HuH-7.5 (cell line): Measurements from ENCODE around the gene ARMC5.
"Not testable (repeated sequence)": the region's sequence is repeated elsewhere in the genome, so short reads cannot be mapped to it uniquely, and the experiment has no call there.

Source experiments
- DNase-seq: peaks from one replicate; pipeline ENCODE4 v3.0.0; 2011; ENCODE audit warnings: low spot score

The ARMC5 gene, protein sequence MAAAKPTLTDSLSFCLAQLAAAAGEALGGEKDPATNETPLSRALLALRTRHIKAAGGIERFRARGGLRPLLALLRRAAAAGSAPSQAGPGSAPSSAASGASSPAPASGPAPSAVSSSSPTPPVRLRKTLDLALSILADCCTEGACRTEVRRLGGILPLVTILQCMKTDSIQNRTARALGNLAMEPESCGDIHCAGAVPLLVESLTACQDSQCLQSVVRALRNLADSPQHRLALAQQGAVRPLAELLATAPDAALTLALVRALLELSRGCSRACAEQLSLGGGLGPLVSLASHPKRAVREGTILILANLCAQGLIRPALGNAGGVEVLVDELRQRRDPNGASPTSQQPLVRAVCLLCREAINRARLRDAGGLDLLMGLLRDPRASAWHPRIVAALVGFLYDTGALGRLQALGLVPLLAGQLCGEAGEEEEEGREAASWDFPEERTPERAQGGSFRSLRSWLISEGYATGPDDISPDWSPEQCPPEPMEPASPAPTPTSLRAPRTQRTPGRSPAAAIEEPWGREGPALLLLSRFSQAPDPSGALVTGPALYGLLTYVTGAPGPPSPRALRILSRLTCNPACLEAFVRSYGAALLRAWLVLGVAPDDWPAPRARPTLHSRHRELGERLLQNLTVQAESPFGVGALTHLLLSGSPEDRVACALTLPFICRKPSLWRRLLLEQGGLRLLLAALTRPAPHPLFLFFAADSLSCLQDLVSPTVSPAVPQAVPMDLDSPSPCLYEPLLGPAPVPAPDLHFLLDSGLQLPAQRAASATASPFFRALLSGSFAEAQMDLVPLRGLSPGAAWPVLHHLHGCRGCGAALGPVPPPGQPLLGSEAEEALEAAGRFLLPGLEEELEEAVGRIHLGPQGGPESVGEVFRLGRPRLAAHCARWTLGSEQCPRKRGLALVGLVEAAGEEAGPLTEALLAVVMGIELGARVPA

DNA sequence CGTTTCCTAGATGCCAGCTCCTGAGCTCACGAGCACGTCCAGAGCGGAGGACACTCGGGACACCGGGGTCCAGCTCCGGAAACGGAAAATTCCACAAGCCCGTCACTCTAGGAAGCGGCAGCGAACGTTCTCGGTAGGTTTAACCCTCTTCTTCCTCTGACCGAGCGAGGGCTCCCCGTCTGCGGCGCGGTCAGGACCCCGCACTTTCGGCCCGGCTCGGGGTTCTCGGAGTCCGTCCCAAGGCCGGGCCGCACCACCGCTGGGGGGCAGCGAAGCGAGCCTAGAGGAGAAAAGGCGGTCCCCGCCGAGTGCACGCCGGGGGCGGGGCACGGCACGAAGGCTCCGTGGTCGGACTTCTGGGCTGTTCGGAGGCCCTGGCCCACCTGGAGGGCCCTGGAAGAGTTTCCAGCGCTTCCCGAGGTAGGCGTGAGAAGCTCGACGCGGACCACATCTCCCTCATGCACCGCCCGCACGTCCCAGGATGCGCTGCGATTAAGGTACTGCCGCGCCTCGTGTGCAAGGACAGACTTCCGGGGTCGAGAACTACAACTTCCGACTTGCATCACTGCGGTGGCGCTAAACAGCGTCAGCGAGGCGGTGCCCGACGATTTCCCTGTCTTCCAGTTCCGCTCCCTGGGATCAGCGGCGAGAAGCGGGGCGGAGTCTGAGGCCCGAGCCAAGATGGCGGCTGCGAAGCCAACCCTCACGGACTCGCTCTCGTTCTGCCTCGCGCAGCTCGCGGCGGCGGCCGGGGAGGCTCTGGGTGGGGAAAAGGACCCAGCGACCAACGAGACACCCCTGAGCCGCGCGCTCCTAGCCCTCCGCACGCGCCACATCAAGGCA, at the start of gene ARMC5:
Gene ARMC5 (plus strand): TSS at position 658 of the 843 bp plus-strand sequence. CDS start 24 bp downstream, at position 682.
- peak; percentile 78 for DNase-seq

DNA sequence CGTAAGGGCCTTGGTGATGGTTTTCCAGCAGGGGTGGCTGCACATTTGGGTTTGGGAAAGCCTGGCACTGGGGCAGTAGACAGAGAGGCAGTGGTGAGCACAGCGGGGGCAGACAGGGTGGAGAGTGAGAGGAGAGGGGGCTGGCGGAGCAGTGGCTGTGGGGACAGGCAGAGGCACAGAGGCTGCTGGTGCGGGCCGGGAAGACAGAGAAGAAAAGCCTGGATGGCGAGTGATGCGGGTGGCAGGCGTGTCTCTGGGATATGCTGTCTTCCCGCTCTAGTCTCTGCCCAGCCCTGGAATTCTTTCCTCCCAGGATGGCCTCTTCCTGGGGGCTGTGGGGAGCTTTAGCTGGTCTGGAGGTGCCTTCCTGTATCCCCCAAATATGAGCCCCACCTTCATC, 49.2 kb upstream of the ARMC5 start:
- DNase-seq: no peak

DNA sequence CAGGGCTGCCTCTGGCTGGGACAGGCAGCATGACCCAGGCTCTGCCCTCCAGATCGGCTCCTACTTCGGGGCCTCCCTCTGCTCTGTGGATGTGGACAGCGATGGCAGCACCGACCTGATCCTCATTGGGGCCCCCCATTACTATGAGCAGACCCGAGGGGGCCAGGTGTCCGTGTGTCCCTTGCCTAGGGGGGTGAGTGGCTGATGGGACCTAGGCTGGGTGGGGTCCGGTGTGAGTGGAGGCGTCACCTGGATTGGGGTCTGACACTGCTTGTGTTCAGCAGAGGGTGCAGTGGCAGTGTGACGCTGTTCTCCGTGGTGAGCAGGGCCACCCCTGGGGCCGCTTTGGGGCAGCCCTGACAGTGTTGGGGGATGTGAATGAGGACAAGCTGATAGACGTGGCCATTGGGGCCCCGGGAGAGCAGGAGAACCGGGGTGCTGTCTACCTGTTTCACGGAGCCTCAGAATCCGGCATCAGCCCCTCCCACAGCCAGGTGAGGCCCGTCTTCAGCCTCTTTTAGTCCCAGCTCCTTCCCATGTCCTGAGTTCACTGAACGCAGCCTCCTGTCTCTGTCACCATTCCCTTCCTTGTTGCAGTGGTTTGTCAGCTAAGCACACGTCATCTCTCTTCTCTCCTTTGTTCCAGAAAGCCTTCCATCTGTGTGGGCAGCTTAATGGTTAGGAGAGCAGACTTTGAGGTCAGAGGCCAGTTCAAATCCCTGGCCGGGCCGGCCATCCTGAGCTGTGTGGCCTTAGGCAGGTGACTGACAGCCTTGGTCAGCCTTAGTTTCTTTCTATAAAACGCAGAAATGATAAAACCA, 48.1 kb upstream of the ARMC5 start:
- DNase-seq: no peak

DNA sequence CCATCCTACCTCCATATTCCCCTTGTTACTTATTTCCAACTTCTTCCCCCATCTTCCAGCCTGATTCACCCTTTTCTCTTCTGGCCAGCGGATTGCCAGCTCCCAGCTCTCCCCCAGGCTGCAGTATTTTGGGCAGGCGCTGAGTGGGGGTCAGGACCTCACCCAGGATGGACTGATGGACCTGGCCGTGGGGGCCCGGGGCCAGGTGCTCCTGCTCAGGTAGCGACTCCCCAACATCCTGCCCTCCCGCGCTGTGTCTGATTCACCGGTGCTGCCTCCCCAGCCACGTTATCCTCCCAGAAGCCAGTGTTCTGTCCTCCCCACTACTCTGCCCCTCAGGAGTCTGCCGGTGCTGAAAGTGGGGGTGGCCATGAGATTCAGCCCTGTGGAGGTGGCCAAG, 46.6 kb upstream of the ARMC5 start:
- DNase-seq: no peak

DNA sequence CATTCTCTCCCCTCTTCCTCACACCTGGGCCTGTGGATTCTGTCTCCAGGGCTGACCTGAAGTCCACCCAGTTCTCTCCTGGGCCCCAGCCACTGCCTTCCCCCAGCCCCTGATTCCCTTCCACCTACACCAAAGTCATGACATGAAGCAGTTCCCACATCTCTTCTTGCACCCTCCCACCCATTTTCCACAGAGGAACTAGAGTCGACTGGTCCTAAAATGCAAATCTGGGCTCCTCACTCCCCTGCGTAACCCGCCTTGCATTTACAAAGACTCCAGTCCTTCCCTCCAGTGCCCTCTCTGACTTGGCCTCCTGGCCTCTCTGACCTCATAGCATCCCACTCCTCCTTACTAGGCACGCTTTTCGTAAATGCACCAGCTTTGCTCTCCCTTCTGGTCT, 45.9 kb upstream of the ARMC5 start:
- DNase-seq: no peak

DNA sequence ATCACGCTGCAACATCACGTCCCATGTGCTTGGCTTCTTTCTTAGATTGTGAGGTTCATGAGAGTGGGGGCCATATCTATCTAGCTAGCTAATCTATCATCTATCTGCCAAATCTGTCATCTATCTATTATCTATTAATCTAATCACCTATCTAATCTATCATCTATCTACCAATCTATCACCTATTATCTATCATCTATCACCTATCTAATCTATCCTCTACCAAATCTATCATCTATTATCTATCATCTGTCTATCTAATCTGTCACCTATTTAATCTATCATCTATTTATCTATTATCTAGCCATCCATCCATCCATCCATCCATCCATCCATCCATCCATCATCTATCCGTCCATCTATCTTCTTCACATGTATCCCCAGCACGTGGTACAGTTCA, 45.4 kb upstream of the ARMC5 start:
- no peak for DNase-seq

DNA sequence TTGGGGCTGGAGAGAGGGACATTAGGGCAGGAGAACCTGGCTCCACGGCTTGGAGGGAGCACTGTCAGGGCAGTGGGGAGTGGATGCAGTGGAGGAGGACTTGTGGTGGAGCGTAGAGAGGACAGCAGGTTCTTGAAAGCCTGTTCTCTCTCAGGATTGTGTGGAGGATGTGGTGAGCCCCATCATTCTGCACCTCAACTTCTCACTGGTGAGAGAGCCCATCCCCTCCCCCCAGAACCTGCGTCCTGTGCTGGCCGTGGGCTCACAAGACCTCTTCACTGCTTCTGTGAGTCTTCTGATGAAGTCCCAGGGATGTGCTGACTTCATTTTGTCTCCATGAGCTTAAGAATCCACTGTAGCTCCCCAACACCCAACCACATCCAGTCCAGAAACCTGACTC, 44.6 kb upstream of the ARMC5 start:
- DNase-seq: no peak

DNA sequence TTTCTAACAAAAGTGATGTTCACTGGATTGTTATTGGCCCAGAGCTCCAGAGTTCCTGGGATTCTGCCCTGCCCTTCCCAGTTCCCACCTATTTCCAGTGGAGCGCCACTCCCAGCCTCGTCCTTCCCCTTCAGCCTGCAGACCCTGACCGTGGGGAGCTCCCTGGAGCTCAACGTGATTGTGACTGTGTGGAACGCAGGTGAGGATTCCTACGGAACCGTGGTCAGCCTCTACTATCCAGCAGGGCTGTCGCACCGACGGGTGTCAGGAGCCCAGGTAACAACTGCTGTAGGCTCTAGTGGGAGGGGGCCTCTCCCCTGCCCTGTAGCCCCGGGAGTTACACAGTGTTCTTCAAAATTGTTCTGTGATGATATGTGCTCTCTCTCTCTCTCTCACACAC, 42.9 kb upstream of the ARMC5 start:
- no peak for DNase-seq

DNA sequence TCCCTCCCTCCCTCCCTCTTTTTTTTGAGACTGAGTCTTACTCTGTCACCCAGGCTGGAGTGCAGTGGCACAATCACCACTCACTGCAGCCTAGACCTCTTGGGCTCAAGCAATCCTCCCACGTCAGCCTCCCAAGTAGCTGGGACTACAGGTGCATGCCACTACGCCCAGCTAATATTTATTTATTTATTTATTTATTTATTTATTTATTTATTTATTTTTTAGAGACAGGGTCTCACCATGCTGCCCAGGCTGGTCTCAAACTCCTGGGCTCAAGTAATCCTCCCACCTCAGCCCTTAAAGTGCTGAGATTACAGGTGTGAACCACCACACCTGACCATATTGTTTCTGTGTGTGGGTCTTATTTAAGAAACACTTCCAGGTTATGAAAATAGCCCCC, 42.3 kb upstream of the ARMC5 start:
- DNase-seq: not testable (repeated sequence)

DNA sequence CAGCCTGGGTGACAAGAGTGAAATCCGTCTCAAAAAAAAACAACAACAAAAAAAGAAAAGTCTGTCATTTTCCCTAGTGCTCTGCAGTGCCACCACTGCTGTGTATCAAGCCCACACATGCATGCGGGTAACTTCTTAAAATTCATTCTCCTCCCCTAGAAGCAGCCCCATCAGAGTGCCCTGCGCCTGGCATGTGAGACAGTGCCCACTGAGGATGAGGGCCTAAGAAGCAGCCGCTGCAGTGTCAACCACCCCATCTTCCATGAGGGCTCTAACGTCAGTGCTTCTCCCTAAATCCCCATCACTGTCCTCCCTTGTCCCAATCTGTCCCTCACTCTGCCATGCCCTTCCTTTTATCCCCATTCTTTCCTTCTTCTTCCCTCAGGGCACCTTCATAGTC, 41.4 kb upstream of the ARMC5 start:
- no peak for DNase-seq

DNA sequence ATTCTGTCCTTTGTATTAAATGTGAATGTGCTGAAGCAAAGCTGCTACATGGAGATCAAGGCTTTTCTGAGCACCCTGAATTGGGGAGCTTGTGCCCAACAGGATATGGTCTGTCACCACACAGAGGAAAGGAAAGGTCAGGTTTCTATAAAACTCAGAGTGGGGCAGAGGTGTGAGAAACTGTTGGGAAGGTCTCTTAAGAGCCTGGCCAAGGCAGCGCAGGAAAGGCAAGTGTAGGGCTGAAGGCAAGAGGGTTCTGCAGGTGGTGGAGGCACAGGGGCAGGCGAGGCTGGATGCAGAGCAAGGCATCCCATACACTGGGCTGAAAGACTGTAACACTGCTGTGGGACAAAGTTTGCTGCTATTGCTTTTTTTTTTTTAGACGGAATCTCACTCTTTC, 39.3 kb upstream of the ARMC5 start:
- no peak for DNase-seq

DNA sequence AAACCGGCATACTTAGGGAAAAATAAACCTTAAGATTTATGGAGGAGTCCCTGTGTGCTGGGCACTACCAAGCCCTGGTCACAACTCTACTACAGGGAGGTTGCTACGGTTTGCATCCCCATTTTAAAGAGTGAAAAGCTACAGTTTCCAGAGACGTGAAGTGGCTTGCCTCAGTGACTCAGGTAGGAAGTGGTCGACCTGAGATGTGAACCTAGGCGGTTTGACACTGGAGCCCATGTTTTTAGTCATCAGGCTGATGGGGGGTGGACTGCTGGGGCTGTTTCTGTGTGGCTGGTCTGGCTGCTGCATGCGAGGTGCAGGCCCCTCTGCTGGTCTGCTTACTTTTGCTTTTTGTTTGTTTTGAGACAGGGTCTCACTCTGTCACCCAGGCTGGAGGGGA, 37.7 kb upstream of the ARMC5 start:
- DNase-seq: no peak

DNA sequence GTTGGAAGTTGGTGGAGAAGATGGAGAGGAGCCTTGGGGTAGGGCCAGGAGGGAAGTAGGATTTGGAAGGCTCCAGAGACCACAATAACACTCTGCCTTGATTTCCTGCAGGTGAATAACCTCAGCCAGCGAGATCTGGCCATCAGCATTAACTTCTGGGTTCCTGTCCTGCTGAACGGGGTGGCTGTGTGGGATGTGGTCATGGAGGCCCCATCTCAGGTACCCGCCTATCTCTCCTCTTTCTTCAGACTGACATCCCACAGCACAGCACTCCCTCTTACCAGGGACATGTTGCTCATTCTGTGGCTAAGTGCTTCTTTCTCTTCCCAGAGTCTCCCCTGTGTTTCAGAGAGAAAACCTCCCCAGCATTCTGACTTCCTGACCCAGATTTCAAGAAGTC, 36.1 kb upstream of the ARMC5 start:
- DNase-seq: no peak

DNA sequence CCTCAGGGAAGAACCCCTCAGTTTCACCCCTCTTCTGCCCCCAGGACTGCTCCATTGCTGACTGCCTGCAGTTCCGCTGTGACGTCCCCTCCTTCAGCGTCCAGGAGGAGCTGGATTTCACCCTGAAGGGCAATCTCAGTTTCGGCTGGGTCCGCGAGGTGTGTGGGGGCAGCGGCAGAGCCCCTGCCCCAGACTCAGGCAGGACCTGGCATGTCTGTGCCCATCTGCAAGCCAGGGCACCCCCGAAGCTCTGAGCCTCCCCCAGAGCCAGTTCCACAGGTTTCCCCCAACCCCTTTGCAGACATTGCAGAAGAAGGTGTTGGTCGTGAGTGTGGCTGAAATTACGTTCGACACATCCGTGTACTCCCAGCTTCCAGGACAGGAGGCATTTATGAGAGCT, 35.5 kb upstream of the ARMC5 start:
- DNase-seq: no peak

DNA sequence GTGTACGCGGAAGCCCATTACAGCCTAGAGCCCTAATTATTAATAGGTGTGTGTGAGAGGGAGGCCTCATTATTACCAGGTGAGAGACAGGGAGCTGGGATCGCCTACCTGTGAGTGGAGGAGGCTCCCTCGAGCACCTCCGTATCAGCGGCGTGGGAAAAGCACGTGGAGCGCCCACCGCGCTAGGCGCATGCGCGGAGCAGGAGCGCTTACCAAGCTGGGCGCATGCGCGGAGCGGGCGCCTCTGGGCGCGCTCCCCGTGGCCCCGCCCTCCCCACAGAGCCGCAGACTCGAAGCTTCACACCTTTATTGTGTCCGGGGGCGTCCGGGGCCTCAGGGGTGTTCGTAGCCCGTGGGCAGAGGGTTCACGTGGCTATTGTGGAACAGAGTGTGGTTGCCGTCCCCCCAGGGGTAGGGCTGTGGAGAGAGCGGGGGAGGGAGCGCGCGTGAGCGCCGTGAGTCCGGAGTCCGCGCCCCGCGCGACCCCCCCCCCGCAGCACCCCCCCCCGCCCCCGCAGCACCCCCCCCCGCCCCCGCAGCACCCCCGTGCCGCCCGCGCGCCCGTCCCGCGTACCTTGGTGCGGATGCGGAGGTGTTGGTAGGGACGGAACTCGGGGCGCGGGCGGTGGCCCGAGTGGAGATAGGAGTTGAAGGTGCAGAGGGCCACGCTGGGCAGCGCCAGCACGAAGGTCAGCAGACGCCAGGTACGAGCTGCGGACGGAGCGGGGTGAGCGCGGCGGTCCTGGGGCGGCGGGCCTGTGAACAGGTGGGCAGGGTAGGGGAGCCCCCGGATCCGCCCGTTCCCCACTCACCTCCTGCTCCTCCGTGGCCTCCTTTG, 31.6 kb upstream of the ARMC5 start:
- DNase-seq: no peak

DNA sequence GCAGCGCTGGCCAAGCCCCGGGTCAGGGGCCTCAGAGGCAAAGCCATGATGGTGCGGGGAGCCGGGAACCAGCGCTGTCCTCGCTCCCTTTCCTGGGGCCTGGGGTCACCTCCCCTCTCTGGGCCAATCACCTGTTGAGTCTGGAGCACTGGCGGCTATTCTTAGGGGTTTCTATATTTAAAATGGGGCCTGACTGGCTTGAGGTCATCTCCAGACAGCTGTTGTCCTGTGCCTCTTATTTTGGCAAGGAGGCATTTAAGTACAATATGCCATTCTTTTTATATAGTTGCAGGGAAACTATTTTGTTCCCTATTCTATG, 31.1 kb upstream of the ARMC5 start, which contains the start of gene COX6A2:
Gene COX6A2 (minus strand): TSS at position 82 of the 319 bp plus-strand sequence. CDS start 35 bp downstream, at position 47.
- no peak for DNase-seq

DNA sequence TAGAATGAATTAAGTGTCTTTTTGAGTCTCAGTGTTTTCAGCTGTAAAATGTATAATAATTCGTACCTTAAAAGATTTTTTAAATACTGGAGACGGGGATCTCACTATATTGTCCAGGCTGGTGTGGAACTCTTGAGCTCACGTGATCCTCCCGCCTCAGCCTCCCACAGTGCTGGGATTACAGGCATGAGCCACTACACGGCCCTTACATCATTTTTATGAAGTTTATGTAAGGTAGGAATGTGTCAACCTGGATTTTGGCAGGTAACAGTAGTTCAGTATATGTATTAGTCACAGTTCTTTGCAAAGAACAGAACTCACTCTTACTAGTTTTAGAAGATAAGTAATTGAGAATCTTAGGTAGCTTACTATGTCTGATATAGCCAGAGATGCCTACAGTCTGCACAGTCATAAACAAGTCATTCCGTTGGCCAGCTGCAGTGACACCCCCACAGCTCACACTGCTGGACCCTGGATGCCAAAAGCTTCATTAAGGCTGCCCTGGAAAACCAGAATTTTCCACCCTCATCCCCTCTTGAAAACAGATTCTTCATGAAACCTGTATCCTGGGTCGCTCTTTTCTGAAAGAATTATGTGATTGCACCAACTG, 30.6 kb upstream of the ARMC5 start:
- no peak for DNase-seq

DNA sequence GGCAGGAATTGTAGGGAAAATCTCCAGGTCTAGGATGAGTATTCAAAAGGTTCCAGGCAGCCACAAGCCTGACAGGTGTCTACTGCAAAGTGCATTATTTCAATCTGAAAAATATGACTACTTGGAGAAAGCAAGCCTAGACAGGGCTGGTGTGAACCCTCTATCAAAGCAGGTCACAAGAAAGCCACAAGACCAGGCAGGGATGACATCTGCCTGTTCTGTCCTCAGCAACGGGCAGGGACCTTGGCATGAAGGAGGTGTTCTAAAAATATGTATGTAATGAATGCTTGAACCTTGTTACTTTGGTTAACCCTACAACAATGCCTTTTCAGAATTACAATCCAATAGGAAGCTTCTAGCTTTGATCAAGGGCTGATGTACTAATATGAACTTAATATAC, 30.0 kb upstream of the ARMC5 start:
- DNase-seq: no peak

DNA sequence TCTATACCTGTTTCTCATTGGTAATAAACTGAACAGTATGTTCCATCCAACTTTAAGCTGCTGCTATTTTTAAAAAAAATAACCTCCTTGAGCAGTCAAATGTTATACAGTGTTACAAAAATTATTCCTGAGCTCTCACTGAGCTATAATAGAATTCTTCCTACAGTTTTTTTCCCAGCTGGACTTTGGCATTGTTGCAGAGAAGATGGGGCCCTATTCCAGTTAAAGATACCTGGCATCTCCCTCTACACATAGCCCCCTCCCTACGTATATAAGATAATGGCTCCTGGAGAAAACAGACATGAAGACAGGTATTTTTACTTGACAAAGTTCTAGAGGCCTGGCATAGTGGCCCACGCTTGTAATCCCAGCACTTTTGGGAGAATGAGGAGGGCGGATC, 29.5 kb upstream of the ARMC5 start:
- no peak for DNase-seq
